OCI-LY3 (cell line): ENCODE data around the gene MMUT.

ENCODE experiments used
- EZH2phosphoT487 ChIP-seq: fragments of 200-600 bp; shearing (Covaris generic); IDR thresholded peaks from 2 replicates; pipeline ENCODE4 v1.6.1; 2018; ENCODE audit warnings: antibody characterized with exemption, mixed run types, low read depth
- TF ChIP-seq, protein P1 (sequence below): fragments of 200-600, 300-600 bp; sonication (generic); IDR thresholded peaks from 2 replicates; pipeline ENCODE4 v1.5.1; 2014; ENCODE audit warnings: antibody characterized with exemption, low read length, low read depth

DNA sequence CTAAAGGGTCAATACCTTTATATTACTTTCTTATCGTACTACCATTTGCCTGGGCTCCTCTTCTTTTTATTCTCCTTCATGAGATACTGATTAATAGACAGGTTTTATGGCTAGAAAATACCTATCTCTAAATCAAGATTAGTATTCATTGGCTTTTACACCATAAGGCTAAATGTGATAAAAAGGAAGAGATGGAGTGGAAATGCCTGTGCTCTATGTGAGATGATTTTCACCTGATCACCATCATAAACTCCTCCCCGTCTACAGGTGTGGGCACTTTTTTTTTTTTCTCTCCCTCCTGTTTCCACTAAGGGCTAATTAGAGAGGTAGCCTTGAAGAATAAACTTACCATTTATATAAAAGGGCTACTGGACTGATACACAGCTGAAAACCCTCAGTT lies 36.6 kb upstream of the MMUT start, which contains the start of gene GLYATL3:
- TF ChIP-seq, protein P1, sequence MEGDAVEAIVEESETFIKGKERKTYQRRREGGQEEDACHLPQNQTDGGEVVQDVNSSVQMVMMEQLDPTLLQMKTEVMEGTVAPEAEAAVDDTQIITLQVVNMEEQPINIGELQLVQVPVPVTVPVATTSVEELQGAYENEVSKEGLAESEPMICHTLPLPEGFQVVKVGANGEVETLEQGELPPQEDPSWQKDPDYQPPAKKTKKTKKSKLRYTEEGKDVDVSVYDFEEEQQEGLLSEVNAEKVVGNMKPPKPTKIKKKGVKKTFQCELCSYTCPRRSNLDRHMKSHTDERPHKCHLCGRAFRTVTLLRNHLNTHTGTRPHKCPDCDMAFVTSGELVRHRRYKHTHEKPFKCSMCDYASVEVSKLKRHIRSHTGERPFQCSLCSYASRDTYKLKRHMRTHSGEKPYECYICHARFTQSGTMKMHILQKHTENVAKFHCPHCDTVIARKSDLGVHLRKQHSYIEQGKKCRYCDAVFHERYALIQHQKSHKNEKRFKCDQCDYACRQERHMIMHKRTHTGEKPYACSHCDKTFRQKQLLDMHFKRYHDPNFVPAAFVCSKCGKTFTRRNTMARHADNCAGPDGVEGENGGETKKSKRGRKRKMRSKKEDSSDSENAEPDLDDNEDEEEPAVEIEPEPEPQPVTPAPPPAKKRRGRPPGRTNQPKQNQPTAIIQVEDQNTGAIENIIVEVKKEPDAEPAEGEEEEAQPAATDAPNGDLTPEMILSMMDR: no peak
- no peak for TF ChIP-seq EZH2phosphoT487
